K562 (cell line): ENCODE results near the gene CABP2. TPM values are rescaled to one million over a fixed set of nuclear protein-coding genes. Genes with fewer than 3 reads are reported as not detected.

ENCODE experiments used
- BDP1 ChIP-seq: IDR thresholded peaks from 3 replicates; pipeline ENCODE4 v1.6.1; 2011; ENCODE audit not compliant: insufficient read length, insufficient read depth
- BRF1 ChIP-seq: IDR thresholded peaks from 3 replicates; pipeline ENCODE4 v1.6.1; 2011; ENCODE audit warnings: borderline replicate concordance, mild to moderate bottlenecking; ENCODE audit not compliant: insufficient read length; ENCODE audit errors: extremely low read depth
- CBX2 ChIP-seq: fragments of 200-600 bp; sonication (generic); IDR thresholded peaks from one replicate; pipeline ENCODE4 v1.6.1; 2012; ENCODE audit warnings: mild to moderate bottlenecking, low read length, inconsistent platforms; ENCODE audit not compliant: insufficient read depth, poor library complexity, severe bottlenecking
- DPF2 ChIP-seq: fragments of 450-650 bp; IDR thresholded peaks from 2 replicates; pipeline ENCODE4 v1.6.1; 2016
- GTF2E2 ChIP-seq: fragments of 200-800 bp; sonication (Bioruptor generic); IDR thresholded peaks from 2 replicates; pipeline ENCODE4 v1.6.1; 2016; ENCODE audit warnings: missing genetic modification characterization, missing compliant biosample characterization
- MYC ChIP-seq, 2 experiments: fragments of 250-450 bp in 1 of 2; sonication (Bioruptor Pico) in 1 of 2; IDR thresholded peaks; 2 replicates each; pipeline versions ENCODE4 v1.5.1 to v1.6.1; 2012 to 2021; ENCODE audit warnings: low read depth in 2 of 2, borderline replicate concordance in 1 of 2, improper control_type of control experiment in 1 of 2, low read length in 1 of 2, mild to moderate bottlenecking in 1 of 2, moderate library complexity in 1 of 2
- NFATC3 ChIP-seq: fragments of 450-650 bp; IDR thresholded peaks from 2 replicates; pipeline ENCODE4 v1.6.1; 2017; ENCODE audit warnings: mild to moderate bottlenecking
- NR2C2 ChIP-seq, 2 experiments: fragments of 200-800 bp in 1 of 2; sonication (Bioruptor generic) in 1 of 2; sonication (generic) in 1 of 2; formaldehyde crosslinking in 1 of 2; IDR thresholded peaks; 2 replicates each; pipeline versions ENCODE4 v1.6.1 to v1.8.0; 2016 to 2022; ENCODE audit warnings: mild to moderate bottlenecking in 1 of 2, missing compliant biosample characterization in 1 of 2, missing genetic modification characterization in 1 of 2, missing genetic modification reagents in 1 of 2
- PHF20 ChIP-seq: fragments of 450-650 bp; IDR thresholded peaks from 2 replicates; pipeline ENCODE4 v1.6.1; 2018; ENCODE audit not compliant: partially characterized antibody
- RB1 ChIP-seq: fragments of 450-650 bp; IDR thresholded peaks from 2 replicates; pipeline ENCODE4 v1.6.1; 2017; ENCODE audit warnings: low read depth, mild to moderate bottlenecking
- RBM34 ChIP-seq: fragments of 200-400 bp; formaldehyde crosslinking; IDR thresholded peaks from 2 replicates; pipeline ENCODE4 v1.6.1; 2018; ENCODE audit warnings: low read length, borderline replicate concordance; ENCODE audit not compliant: insufficient read depth
- RBM39 ChIP-seq: fragments of 200-400 bp; formaldehyde crosslinking; optimal IDR thresholded peaks from 2 replicates; pipeline ENCODE3; 2018; ENCODE audit warnings: low read depth, low read length
- SNIP1 ChIP-seq: fragments of 450-650 bp; IDR thresholded peaks from 2 replicates; pipeline ENCODE4 v1.7.1; 2017; ENCODE audit warnings: low read depth, mild to moderate bottlenecking
- TBP ChIP-seq: optimal IDR thresholded peaks from 2 replicates; pipeline ENCODE3; 2011; ENCODE audit warnings: low read depth, low read length, improper control_type of control experiment
- TSHZ1 ChIP-seq: fragments of 250-450 bp; sonication (Bioruptor Pico); IDR thresholded peaks from 2 replicates; pipeline ENCODE4 v1.4.0; 2020; ENCODE audit warnings: mild to moderate bottlenecking, moderate library complexity
- U2AF2 ChIP-seq: fragments of 200-400 bp; formaldehyde crosslinking; optimal IDR thresholded peaks from 2 replicates; pipeline ENCODE3; 2017; ENCODE audit warnings: low read depth, mild to moderate bottlenecking, low read length
- ZBED1 ChIP-seq: IDR thresholded peaks from 2 replicates; pipeline ENCODE4 v1.6.1; 2014
- ZFPM2 ChIP-seq: fragments of 250-450 bp; sonication (Bioruptor Pico); IDR thresholded peaks from 2 replicates; pipeline ENCODE4 v1.5.1; 2022; ENCODE audit warnings: mild to moderate bottlenecking
- ZNF140 ChIP-seq: fragments of 250-450 bp; sonication (Bioruptor Pico); IDR thresholded peaks from 2 replicates; pipeline ENCODE4 v1.8.0; 2021; ENCODE audit warnings: moderate library complexity, mild to moderate bottlenecking, inconsistent platforms
- ZNF143 ChIP-seq: sonication (generic); formaldehyde crosslinking; IDR thresholded peaks from 2 replicates; pipeline ENCODE4 v1.9.0; 2022; ENCODE audit warnings: mild to moderate bottlenecking, missing genetic modification reagents
- ZNF184 ChIP-seq: sonication (generic); formaldehyde crosslinking; IDR thresholded peaks from 2 replicates; pipeline ENCODE4 v1.5.0; 2020; ENCODE audit warnings: missing genetic modification reagents
- ZNF589 ChIP-seq: fragments of 200-800 bp; sonication (Bioruptor generic); IDR thresholded peaks from 2 replicates; pipeline ENCODE4 v1.6.1; 2016; ENCODE audit warnings: low read depth, missing genetic modification characterization, missing compliant biosample characterization
- ZNF764 ChIP-seq: fragments of 250-450 bp; sonication (Bioruptor Pico); IDR thresholded peaks from 2 replicates; pipeline ENCODE4 v1.4.0; 2020; ENCODE audit warnings: low read depth, mild to moderate bottlenecking, moderate library complexity
- polyA plus RNA-seq, 8 experiments: library from polyadenylated mRNA; depleted of rRNA in 4 of 8; stranded (reverse) in 5 of 8; unstranded in 3 of 8; fragments of >200 nt; fragmentation: Nextera tagmentation in 2 of 8; fragmentation: Illumina TruSeq in 1 of 8; extraction: Ambion mirVana in 2 of 8; extraction: Trizol in 1 of 8; gene quantifications; 2 replicates each; pipeline versions ENCODE4 v1.2.1 to v1.2.3, GENCODE V29; 2011 to 2014; ENCODE audit warnings: inconsistent platforms in 1 of 8, missing spikeins in 1 of 8
- total RNA-seq, 7 experiments: library from RNA; depleted of rRNA in 6 of 7; stranded (reverse); fragments of >200 nt in 6 of 7; fragmentation: Illumina TruSeq in 2 of 7; extraction: Trizol in 2 of 7; gene quantifications; 2 replicates each; pipeline versions ENCODE4 v1.2.1 to v1.2.3, GENCODE V29; 2011 to 2021; ENCODE audit warnings: low replicate concordance in 1 of 7

Gene CABP2
- total and polyA plus RNA-seq, 9 of the 15 experiments (the other 6 are each of a cell fraction or from before 2014, with no cell fraction given), result not detected

- TF ChIP-seq TSHZ1 (CRISPR knock-in tag) (no peak), ZNF764 (no peak), RB1 (0 out of 2 replicates have a peak, but pooled peaks have one; percentile 3), ZNF143 (no peak), NFATC3 (no peak), RBM39 (no peak), RBM34 (no peak), GTF2E2 (tag) (peak; percentile 50; the same call in 1 of the 2 replicates), SNIP1 (no peak), ZFPM2 (CRISPR knock-in tag) (no peak), TBP (no peak), PHF20 (no peak), MYC (IDR thresholded peaks at IDR 0.05; ENCODE audit: low read depth, low read length) (no peak), MYC (CRISPR knock-in tag; IDR thresholded peaks at IDR 0.05; ENCODE audit: borderline replicate concordance, low read depth) (peak; percentile 28; the same call in 1 of the 2 replicates), CBX2 (no peak), BDP1 (no peak), ZNF589 (CRISPR knock-in tag) (no peak), BRF1 (no peak), ZBED1 (no peak), U2AF2 (no peak), NR2C2 (CRISPR knock-in tag; IDR thresholded peaks at IDR 0.05) (no peak), NR2C2 (tag; IDR thresholded peaks at IDR 0.05) (0 out of 2 replicates have a peak, but pooled peaks have one; percentile 3), DPF2 (no peak), ZNF184 (no peak), ZNF140 (no peak)
These were observed 53.8 kb downstream of the CABP2 start (continued) for GRCh38 chr11:67469508-67469811.
